ENCODE measurements around the gene RAD50.

The RAD50 gene

DNA sequence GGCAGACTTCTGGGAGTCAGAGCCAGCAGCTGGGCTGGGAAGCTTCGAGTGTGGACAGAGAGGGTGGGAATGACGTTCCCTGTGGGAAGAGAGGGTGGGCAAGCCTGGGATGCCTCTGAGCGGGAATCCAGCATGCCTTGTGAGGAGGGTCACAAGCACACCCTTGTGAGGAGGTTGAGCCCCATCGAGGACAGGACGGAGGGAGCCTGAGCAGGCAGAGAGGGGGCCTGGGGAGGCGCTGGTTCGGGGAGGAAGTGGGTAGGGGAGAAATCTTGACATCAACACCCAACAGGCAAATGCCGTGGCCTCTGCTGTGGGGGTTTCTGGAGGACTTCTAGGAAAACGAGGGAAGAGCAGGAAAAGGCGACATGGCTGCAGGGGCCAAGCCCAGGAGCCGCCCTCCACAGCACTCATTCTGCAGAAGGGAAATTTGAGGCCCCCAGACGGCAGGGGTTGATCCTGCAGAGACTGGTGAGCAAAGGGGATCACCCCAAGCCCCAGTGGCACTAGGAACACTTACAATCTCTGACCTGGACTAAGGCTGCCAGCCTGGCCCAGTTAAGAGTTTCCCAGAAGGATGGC is 100.1 kb downstream of the RAD50 start (continued):
- TF ChIP-seq SNAI2 (CRISPR knock-in tag; IDR thresholded peaks at IDR 0.05) (no peak), OSR1 (CRISPR knock-in tag; IDR thresholded peaks at IDR 0.05) (no peak), ARNTL (CRISPR knock-in tag; IDR thresholded peaks at IDR 0.05; ENCODE audit: borderline replicate concordance, low read depth) (no peak), TCF4 (CRISPR knock-in tag; IDR thresholded peaks at IDR 0.05; ENCODE audit: borderline replicate concordance) (no peak), BACH2 (CRISPR knock-in tag; IDR thresholded peaks at IDR 0.05; ENCODE audit: borderline replicate concordance) (no peak)

DNA sequence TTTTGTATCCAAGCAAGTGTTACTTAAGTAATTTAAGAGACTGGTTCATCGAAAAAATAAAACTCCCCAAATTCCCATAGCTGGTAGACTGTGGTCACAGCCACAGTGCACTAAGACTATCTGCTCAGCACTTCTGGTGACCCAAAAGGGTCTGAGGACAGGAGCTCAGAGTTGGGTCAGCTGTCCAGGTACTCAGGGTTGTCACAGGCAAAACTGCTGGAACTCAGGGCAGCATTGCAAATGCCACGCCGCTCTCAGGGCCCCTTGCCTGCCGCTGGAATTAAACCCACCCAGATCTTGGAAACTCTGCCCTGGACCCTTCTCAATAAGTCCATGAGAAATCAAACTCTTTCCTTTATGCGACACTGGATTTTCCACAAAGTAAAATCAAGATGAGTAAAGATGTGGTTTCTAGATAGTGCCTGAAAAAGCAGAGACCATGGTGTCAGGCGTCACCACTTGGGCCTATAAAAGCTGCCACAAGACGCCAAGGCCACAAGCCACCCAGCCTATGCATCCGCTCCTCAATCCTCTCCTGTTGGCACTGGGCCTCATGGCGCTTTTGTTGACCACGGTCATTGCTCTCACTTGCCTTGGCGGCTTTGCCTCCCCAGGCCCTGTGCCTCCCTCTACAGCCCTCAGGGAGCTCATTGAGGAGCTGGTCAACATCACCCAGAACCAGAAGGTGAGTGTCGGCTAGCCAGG is 101.1 kb downstream of the RAD50 start, which contains the start of gene IL13:
Gene IL13 (plus strand): TSS at position 498 of the 705 bp plus-strand sequence. CDS start 14 bp downstream, at position 512.
- TF ChIP-seq, protein P1, sequence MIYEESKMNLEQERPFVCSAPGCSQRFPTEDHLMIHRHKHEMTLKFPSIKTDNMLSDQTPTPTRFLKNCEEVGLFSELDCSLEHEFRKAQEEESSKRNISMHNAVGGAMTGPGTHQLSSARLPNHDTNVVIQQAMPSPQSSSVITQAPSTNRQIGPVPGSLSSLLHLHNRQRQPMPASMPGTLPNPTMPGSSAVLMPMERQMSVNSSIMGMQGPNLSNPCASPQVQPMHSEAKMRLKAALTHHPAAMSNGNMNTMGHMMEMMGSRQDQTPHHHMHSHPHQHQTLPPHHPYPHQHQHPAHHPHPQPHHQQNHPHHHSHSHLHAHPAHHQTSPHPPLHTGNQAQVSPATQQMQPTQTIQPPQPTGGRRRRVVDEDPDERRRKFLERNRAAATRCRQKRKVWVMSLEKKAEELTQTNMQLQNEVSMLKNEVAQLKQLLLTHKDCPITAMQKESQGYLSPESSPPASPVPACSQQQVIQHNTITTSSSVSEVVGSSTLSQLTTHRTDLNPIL (CRISPR knock-in tag; IDR thresholded peaks at IDR 0.05; ENCODE audit: low read depth), result no peak
- TF ChIP-seq, protein P2, sequence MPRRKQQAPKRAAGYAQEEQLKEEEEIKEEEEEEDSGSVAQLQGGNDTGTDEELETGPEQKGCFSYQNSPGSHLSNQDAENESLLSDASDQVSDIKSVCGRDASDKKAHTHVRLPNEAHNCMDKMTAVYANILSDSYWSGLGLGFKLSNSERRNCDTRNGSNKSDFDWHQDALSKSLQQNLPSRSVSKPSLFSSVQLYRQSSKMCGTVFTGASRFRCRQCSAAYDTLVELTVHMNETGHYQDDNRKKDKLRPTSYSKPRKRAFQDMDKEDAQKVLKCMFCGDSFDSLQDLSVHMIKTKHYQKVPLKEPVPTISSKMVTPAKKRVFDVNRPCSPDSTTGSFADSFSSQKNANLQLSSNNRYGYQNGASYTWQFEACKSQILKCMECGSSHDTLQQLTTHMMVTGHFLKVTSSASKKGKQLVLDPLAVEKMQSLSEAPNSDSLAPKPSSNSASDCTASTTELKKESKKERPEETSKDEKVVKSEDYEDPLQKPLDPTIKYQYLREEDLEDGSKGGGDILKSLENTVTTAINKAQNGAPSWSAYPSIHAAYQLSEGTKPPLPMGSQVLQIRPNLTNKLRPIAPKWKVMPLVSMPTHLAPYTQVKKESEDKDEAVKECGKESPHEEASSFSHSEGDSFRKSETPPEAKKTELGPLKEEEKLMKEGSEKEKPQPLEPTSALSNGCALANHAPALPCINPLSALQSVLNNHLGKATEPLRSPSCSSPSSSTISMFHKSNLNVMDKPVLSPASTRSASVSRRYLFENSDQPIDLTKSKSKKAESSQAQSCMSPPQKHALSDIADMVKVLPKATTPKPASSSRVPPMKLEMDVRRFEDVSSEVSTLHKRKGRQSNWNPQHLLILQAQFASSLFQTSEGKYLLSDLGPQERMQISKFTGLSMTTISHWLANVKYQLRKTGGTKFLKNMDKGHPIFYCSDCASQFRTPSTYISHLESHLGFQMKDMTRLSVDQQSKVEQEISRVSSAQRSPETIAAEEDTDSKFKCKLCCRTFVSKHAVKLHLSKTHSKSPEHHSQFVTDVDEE (CRISPR knock-in tag; IDR thresholded peaks at IDR 0.05), result no peak
- TF ChIP-seq TCF4 (CRISPR knock-in tag; IDR thresholded peaks at IDR 0.05; ENCODE audit: borderline replicate concordance) (no peak), RARB (CRISPR knock-in tag; IDR thresholded peaks at IDR 0.05) (no peak), ZFP30 (CRISPR knock-in tag; IDR thresholded peaks at IDR 0.05) (no peak), OSR1 (CRISPR knock-in tag; IDR thresholded peaks at IDR 0.05) (no peak), BACH2 (CRISPR knock-in tag; IDR thresholded peaks at IDR 0.05; ENCODE audit: borderline replicate concordance) (no peak), SNAI2 (CRISPR knock-in tag; IDR thresholded peaks at IDR 0.05) (no peak), PPARA (CRISPR knock-in tag; IDR thresholded peaks at IDR 0.05; ENCODE audit: borderline replicate concordance) (no peak), GLIS3 (CRISPR knock-in tag; IDR thresholded peaks at IDR 0.05) (no peak), ZNF565 (CRISPR knock-in tag; conservative IDR thresholded peaks at IDR 0.05; ENCODE audit: low read depth) (no peak), ZC3H10 (CRISPR knock-in tag; IDR thresholded peaks at IDR 0.05) (no peak), ISL1 (CRISPR knock-in tag; IDR thresholded peaks at IDR 0.05) (no peak), ZNF8 (CRISPR knock-in tag; IDR thresholded peaks at IDR 0.05) (no peak), ESRRG (CRISPR knock-in tag; IDR thresholded peaks at IDR 0.05) (no peak), CSDC2 (CRISPR knock-in tag; IDR thresholded peaks at IDR 0.05) (no peak)
- TF ChIP-seq, protein P3, sequence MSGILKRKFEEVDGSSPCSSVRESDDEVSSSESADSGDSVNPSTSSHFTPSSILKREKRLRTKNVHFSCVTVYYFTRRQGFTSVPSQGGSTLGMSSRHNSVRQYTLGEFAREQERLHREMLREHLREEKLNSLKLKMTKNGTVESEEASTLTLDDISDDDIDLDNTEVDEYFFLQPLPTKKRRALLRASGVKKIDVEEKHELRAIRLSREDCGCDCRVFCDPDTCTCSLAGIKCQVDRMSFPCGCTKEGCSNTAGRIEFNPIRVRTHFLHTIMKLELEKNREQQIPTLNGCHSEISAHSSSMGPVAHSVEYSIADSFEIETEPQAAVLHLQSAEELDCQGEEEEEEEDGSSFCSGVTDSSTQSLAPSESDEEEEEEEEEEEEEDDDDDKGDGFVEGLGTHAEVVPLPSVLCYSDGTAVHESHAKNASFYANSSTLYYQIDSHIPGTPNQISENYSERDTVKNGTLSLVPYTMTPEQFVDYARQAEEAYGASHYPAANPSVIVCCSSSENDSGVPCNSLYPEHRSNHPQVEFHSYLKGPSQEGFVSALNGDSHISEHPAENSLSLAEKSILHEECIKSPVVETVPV (CRISPR knock-in tag; IDR thresholded peaks at IDR 0.05), result no peak
- TF ChIP-seq, protein P4, sequence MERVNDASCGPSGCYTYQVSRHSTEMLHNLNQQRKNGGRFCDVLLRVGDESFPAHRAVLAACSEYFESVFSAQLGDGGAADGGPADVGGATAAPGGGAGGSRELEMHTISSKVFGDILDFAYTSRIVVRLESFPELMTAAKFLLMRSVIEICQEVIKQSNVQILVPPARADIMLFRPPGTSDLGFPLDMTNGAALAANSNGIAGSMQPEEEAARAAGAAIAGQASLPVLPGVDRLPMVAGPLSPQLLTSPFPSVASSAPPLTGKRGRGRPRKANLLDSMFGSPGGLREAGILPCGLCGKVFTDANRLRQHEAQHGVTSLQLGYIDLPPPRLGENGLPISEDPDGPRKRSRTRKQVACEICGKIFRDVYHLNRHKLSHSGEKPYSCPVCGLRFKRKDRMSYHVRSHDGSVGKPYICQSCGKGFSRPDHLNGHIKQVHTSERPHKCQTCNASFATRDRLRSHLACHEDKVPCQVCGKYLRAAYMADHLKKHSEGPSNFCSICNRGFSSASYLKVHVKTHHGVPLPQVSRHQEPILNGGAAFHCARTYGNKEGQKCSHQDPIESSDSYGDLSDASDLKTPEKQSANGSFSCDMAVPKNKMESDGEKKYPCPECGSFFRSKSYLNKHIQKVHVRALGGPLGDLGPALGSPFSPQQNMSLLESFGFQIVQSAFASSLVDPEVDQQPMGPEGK (CRISPR knock-in tag; IDR thresholded peaks at IDR 0.05; ENCODE audit: borderline replicate concordance), result no peak
- ATAC-seq, result no peak

DNA sequence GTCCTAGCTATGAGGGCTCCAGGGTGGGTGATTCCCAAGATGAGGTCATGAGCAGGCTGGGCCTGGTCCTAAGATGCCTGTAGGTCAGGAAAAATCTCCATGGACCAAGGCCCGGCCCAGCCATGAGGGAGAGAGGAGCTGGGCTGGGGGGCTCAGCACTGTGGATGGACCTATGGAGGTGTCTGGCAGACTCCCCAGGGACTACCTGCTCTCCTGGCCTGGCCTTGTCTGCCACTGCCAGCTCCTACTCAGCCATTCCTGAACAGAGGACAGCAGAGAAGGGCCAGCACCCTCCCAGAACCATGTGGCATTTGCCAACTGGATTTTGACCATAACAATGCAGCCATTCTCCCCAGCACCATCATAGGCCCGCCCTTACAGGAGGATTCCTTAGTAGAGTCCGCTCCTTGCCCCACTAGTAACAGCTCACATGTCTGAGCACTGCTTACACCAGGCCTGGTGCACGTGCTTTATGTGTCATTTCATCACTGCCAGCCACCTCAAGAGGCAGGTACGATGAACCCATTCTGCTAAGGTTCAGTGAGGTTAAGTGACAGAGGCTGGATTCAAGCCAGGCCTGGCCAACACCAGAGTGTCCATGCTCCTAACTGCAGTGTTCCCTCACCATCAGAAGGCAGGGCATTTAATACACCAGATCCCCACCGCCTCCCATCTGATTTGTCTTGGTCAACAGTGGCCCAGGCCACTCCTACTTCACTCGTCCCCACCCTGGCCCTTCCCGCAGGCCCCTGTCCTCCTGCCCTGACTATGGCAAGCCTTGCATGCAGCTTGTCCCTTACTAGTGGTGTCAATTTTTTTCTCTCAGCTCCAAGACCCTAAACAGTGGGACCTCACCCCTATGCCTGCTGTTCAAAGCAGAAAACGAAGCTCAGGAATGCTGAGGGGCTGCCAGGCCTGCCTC is 101.9 kb downstream of the RAD50 start:
- ATAC-seq, result no peak
- TF ChIP-seq, protein P4 (CRISPR knock-in tag; IDR thresholded peaks at IDR 0.05; ENCODE audit: borderline replicate concordance), result no peak
- TF ChIP-seq, protein P2 (CRISPR knock-in tag; IDR thresholded peaks at IDR 0.05), result no peak
- no peak for TF ChIP-seq ZNF70 (CRISPR knock-in tag; IDR thresholded peaks at IDR 0.05)
- TF ChIP-seq RARB (CRISPR knock-in tag; IDR thresholded peaks at IDR 0.05), result no peak
- no peak for TF ChIP-seq ZNF565 (CRISPR knock-in tag; conservative IDR thresholded peaks at IDR 0.05; ENCODE audit: low read depth)
- no peak for TF ChIP-seq ZFP3 (CRISPR knock-in tag; IDR thresholded peaks at IDR 0.05)
- no peak for TF ChIP-seq OSR1 (CRISPR knock-in tag; IDR thresholded peaks at IDR 0.05)

Measured in SK-N-SH treated with all-trans-retinoic acid at 6 μM for 48 hours (cell line).